Measurements from ENCODE around the gene DNPH1.

DNPH1 gene, protein sequence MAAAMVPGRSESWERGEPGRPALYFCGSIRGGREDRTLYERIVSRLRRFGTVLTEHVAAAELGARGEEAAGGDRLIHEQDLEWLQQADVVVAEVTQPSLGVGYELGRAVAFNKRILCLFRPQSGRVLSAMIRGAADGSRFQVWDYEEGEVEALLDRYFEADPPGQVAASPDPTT
- total RNA-seq: 5.4 to 15.0 (median 8.7) reads per million in 3 donors

DNA sequence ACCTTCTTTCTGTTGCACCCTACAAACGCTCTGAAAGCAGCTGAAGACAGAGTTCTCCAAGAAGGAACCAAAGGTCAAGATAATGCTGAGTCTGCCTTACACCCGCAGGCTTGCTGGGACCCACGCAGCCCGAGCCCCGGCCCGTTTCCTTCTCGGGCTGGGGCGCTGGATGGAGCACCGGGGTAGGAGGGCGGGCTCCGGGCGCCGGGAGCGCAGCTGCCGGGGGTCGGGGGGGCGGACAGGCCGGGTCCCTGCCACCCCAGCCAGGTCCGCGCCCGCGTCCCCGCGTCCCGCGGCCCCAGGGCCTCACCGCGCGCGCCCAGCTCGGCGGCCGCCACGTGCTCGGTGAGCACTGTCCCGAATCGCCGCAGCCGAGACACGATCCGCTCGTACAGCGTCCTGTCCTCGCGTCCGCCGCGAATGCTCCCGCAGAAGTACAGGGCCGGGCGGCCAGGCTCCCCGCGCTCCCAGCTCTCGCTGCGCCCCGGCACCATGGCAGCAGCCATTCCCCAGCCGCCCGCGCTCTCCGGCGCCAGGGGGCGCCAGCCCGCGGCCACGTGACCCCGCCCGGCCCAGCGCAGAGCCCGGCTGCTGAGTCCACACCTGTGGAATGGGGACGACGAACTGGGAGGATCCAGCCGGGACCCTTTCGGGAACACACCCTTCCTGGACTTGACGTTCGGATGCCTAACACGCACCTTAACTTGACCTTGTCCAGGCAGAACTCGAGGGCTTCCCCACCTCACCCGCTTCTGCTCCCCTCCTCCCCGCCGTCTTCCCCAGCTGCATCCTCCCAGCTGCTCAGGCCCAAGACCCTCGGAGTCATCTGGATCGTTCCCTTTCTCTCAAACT, at the start of gene DNPH1:
Gene DNPH1, minus strand, starts transcription at position 531 of the 852 bp plus-strand sequence. Its CDS starts 25 bp downstream, at position 506.
- Histone ChIP-seq H3K27me3 (replicated peaks; ENCODE audit: control insufficient read depth, insufficient read depth, low read length, poor library complexity, severe bottlenecking) (no peaks in the 10 kb centered on the region), H3K9me3 (ENCODE audit: control insufficient read depth, low read length) (no peaks in the 10 kb centered on the region), H3K4me1 (ENCODE audit: control insufficient read depth, insufficient read depth, low read length, poor library complexity, severe bottlenecking) (peaks cover 27% of the 10 kb centered on the region), H3K4me3 (ENCODE audit: insufficient read depth, low read depth, low read length, poor library complexity, severe bottlenecking) (peak within 1 kb of the TSS; percentile 66), H3K36me3 (ENCODE audit: control insufficient read depth, insufficient read depth, low read length) (no peaks in the 10 kb centered on the region), H3K27ac (ENCODE audit: insufficient read depth, low read length, poor library complexity, severe bottlenecking) (peak within 1 kb of the TSS; percentile 76)
- peak; percentile 50 to 65 (median 60) for DNase-seq

DNA sequence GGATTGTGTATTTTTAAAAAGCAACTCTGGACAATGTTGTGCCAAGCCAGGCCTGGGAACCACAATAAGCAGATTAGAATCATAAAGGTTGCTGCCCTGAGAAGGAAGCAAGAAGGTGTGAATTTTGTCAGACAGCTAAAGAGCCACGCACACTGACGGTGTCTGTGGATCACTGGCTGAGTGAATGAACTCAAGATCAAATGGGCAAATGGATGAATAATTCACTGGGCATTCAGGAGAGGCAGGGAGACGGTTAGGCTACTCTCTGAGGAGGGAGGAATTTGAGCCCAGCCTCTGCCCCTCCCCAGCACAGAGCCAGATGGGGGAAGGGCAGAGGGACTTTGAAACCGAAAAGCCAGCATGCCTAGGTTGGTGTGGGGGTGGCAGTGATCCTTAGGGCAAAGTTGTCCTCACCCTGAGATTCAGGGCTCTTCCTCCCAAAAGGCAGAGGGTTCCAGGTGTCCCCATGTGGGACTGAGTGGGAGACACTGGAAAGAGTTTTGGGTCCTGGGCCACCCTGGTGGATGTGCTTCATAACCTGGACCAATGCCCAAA, 49.3 kb upstream of the DNPH1 start:
- H3K27me3 ChIP-seq (replicated peaks; ENCODE audit: control insufficient read depth, insufficient read depth, low read length, poor library complexity, severe bottlenecking): peaks cover 7% of the 10 kb centered on the region
- no peak overlapping the region for H3K27ac ChIP-seq (ENCODE audit: insufficient read depth, low read length, poor library complexity, severe bottlenecking)
- DNase-seq: no peak
- no peak overlapping the region for H3K4me3 ChIP-seq (ENCODE audit: insufficient read depth, low read depth, low read length, poor library complexity, severe bottlenecking)
- no peaks in the 10 kb centered on the region for H3K36me3 ChIP-seq (ENCODE audit: control insufficient read depth, insufficient read depth, low read length)
- peaks cover 19% of the 10 kb centered on the region for H3K4me1 ChIP-seq (ENCODE audit: control insufficient read depth, insufficient read depth, low read length, poor library complexity, severe bottlenecking)
- no peaks in the 10 kb centered on the region for H3K9me3 ChIP-seq (ENCODE audit: control insufficient read depth, low read length)

DNA sequence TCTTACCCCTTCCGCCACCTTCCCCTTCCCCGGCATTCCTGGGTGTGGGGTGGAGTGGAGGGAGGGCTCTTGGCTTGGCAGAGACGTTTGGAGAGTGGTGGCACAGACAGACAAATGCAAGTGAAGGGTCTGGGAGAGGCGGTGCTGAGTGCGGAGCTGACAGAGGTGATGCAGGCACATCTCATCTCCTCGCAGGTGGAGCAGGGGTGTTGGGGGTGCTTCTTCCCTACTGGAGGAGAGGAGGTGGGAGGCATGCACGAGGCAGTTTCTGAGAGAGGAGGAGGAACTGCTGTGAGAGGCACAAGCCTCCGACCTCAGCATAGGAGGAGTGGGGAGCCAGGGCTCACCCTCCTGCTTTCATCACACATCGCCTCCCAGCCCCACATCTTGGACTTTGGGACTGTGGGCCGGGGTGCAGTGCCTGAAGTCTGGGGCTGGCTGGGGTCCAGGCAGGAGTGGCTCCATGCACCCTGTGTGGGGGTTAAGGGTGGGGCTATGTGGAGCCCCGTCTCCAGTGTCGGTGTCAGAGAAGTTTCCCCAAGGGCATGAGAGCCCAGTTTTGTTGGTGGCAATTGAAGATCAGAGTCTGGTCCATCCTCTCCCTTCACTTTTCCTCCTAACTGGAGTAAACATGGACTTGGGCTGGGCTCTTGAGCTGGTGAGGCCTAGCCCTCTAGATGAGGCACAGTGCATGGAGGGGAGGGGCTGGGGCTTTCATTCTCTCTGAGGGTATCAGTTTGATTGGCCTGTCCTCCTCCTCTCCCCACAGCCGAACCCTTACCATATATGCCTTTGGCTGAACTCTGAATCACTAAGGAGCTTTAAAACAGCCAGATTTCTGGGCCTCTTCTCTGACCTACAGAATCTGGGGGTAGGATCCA, 48.6 kb upstream of the DNPH1 start:
- peaks cover 19% of the 10 kb centered on the region for H3K4me1 ChIP-seq (ENCODE audit: control insufficient read depth, insufficient read depth, low read length, poor library complexity, severe bottlenecking)
- no peak for DNase-seq
- no peak overlapping the region for H3K27ac ChIP-seq (ENCODE audit: insufficient read depth, low read length, poor library complexity, severe bottlenecking)
- H3K4me3 ChIP-seq (ENCODE audit: insufficient read depth, low read depth, low read length, poor library complexity, severe bottlenecking): no peak overlapping the region
- H3K36me3 ChIP-seq (ENCODE audit: control insufficient read depth, insufficient read depth, low read length): no peaks in the 10 kb centered on the region
- no peaks in the 10 kb centered on the region for H3K9me3 ChIP-seq (ENCODE audit: control insufficient read depth, low read length)
- H3K27me3 ChIP-seq (replicated peaks; ENCODE audit: control insufficient read depth, insufficient read depth, low read length, poor library complexity, severe bottlenecking): peaks cover 7% of the 10 kb centered on the region

DNA sequence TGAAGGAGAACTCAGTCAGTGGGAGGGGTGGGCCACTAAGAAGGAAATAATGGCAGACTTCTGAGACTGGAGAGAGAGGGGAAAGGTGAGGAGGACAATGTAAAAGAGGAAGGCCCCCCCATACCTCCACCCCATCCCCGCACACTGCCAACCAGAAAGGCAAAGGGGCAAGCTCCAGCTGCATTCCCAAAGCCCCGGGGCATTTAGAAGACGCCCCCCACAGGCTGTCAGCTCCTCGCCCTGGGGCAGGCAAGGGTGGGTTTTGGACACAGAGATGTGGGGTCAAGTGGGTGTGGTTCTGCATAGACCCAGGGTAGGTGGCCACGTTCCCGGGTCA, 48.0 kb upstream of the DNPH1 start:
- Histone ChIP-seq H3K27me3 (replicated peaks; ENCODE audit: control insufficient read depth, insufficient read depth, low read length, poor library complexity, severe bottlenecking) (peaks cover 7% of the 10 kb centered on the region), H3K4me3 (ENCODE audit: insufficient read depth, low read depth, low read length, poor library complexity, severe bottlenecking) (no peak overlapping the region), H3K9me3 (ENCODE audit: control insufficient read depth, low read length) (no peaks in the 10 kb centered on the region), H3K36me3 (ENCODE audit: control insufficient read depth, insufficient read depth, low read length) (no peaks in the 10 kb centered on the region), H3K27ac (ENCODE audit: insufficient read depth, low read length, poor library complexity, severe bottlenecking) (no peak overlapping the region), H3K4me1 (ENCODE audit: control insufficient read depth, insufficient read depth, low read length, poor library complexity, severe bottlenecking) (peaks cover 19% of the 10 kb centered on the region)
- no peak for DNase-seq

DNA sequence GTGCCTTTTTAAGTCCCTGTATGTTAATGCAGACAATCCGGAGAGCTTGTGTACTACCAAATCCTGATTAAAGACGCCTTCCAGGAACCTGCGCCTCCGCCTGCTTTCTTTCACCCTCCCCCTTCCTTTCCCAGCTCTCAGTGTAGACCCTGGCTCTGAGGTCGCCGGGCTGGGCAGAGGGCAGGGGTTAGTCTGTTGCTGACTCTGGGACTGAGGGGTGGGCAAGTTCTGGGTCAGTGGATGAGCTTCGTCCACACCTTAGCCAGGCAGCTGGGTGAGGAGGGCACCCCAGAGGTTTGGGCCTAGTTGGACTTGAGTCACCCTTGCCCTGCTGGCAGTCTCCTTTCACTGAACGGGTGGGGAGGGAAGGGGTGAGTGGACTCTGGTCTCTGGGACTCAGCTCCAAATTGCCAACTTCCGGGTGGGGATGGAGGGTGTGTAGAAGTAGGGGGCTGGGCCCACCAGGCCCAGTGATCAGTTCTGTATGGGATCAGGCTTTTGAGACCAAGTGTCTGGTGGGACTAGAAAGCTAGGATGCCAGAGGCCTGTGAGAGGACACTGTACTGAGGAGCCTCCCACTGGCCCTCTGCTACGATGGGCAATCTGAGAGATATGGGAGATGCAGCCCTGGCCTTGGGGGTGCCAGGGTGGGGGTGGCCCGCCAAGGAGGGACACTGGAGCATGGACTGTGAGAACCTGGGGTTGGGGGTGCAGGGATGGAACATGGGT, 47.5 kb upstream of the DNPH1 start:
- no peak for DNase-seq
- Histone ChIP-seq H3K4me1 (ENCODE audit: control insufficient read depth, insufficient read depth, low read length, poor library complexity, severe bottlenecking) (peaks cover 19% of the 10 kb centered on the region), H3K9me3 (ENCODE audit: control insufficient read depth, low read length) (no peaks in the 10 kb centered on the region), H3K27ac (ENCODE audit: insufficient read depth, low read length, poor library complexity, severe bottlenecking) (no peak overlapping the region), H3K27me3 (replicated peaks; ENCODE audit: control insufficient read depth, insufficient read depth, low read length, poor library complexity, severe bottlenecking) (peaks cover 7% of the 10 kb centered on the region), H3K36me3 (ENCODE audit: control insufficient read depth, insufficient read depth, low read length) (no peaks in the 10 kb centered on the region), H3K4me3 (ENCODE audit: insufficient read depth, low read depth, low read length, poor library complexity, severe bottlenecking) (peak overlapping the region; percentile 62)

DNA sequence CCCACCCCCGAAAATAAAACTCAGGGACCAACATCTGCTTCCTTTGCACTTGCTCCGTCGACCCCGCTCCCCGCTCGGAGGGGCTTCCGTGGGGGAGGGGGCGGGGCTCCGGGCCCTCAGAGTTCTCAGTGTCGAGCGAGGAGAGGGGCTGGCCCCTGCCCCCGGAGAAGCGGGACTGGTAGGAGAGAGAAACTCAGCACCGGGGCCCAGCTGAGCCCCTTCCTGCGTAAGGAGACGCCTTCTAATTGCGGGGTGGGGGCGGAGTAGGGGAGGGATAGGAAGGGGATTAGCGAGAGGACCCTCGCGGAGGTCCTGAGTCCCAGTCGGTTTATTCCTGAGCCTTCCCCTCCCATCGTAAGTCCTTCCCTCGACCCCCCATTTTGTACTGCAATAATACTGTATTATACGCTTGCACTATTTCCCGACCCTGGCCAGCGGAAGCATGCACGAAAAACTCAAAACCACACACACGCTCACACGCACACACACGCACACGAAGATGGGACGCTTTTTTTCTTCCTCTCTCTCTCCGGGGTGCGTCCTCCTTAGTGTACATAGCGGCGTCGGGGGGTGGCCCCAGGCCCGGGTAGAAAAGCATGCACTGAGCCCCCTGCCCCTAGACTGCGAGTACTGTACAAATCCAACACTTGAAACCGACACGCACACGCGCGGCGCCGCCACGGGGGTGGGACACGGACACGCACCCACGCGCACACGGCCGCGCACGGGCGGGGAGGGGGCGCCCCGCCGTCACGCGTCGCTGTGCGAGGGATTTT, 46.7 kb upstream of the DNPH1 start:
- Histone ChIP-seq H3K27ac (ENCODE audit: insufficient read depth, low read length, poor library complexity, severe bottlenecking) (no peak overlapping the region), H3K36me3 (ENCODE audit: control insufficient read depth, insufficient read depth, low read length) (no peaks in the 10 kb centered on the region), H3K4me3 (ENCODE audit: insufficient read depth, low read depth, low read length, poor library complexity, severe bottlenecking) (peak overlapping the region; percentile 62), H3K9me3 (ENCODE audit: control insufficient read depth, low read length) (no peaks in the 10 kb centered on the region), H3K4me1 (ENCODE audit: control insufficient read depth, insufficient read depth, low read length, poor library complexity, severe bottlenecking) (peaks cover 19% of the 10 kb centered on the region), H3K27me3 (replicated peaks; ENCODE audit: control insufficient read depth, insufficient read depth, low read length, poor library complexity, severe bottlenecking) (peaks cover 7% of the 10 kb centered on the region)
- no peak for DNase-seq

DNA sequence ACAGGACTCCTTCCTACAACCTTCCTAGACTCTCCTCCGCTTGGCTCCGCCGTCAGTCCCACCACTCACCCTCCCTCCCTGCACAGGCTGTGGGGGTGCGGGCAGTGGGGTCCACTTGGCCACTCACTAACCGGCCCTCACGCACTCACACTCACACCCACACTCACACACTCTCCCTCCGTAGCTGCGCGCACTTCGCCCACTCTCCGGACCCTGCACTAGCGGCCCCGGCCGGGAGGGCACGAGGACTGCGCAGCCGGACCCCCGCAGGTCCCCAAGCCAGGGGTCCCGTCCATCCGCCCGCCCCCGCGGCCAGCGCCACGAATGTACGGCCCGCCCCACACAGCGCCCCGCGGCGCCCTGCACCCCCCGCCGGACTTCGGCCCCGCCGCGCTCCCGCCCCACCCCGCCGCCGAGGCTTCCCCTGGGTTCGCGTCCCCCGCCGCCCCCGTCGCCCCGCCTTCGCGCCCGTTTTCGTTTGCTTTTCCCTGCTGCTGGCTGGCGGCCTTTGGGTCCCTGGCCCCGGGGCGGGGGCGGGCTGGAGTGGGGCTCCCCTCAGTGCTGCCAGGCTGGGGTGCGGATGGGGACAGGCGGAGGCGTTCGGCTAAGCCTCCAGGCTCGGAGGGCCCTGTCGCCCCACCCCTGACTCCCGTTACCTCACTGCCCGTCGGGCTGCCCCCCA, 45.8 kb upstream of the DNPH1 start:
- H3K4me3 ChIP-seq (ENCODE audit: insufficient read depth, low read depth, low read length, poor library complexity, severe bottlenecking): peak overlapping the region; percentile 62
- H3K4me1 ChIP-seq (ENCODE audit: control insufficient read depth, insufficient read depth, low read length, poor library complexity, severe bottlenecking): peaks cover 19% of the 10 kb centered on the region
- DNase-seq: peak in 1 of 3 donors; percentile 2
- H3K9me3 ChIP-seq (ENCODE audit: control insufficient read depth, low read length): no peaks in the 10 kb centered on the region
- peaks cover 7% of the 10 kb centered on the region for H3K27me3 ChIP-seq (replicated peaks; ENCODE audit: control insufficient read depth, insufficient read depth, low read length, poor library complexity, severe bottlenecking)
- H3K36me3 ChIP-seq (ENCODE audit: control insufficient read depth, insufficient read depth, low read length): no peaks in the 10 kb centered on the region
- H3K27ac ChIP-seq (ENCODE audit: insufficient read depth, low read length, poor library complexity, severe bottlenecking): no peak overlapping the region

DNA sequence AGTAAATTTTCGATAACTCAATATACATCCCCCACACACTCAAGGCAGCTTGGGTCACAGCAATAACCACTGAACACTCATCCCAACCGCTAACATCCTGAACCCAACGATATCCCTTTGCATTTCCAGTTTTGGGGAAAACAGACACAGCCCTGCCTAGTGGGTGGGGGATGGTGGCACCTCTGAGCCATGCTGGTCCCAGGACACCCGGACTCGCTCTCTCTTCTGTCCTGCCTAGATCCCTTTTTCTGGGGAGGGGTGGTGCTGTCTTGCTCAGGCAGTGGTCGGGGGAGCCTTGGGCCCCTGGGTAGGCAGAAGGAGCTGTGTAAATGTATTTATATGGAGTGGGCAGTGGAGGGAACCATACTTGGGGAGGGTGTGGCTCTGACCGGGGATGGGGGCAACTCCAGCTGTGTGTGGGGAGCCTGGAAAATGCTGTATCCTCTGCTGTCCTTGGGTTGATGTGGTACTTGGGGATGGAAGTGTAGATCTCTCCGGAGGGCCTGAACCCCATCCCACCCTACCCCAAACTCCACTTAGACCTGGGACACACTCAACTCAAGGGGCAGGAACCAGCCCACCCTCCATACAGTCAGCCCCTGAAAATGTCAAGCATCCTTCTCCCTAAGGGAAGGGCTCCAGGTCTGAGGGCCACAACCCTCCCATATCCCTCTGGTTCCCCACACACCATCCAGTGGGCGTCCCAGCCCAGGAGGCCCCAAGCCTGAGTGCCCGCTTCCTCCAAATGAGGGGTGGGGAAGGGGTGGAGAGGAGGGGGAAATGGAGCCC, 45.0 kb upstream of the DNPH1 start:
- DNase-seq: no peak
- Histone ChIP-seq H3K27me3 (replicated peaks; ENCODE audit: control insufficient read depth, insufficient read depth, low read length, poor library complexity, severe bottlenecking) (peaks cover 7% of the 10 kb centered on the region), H3K4me3 (ENCODE audit: insufficient read depth, low read depth, low read length, poor library complexity, severe bottlenecking) (no peak overlapping the region), H3K4me1 (ENCODE audit: control insufficient read depth, insufficient read depth, low read length, poor library complexity, severe bottlenecking) (peaks cover 24% of the 10 kb centered on the region), H3K27ac (ENCODE audit: insufficient read depth, low read length, poor library complexity, severe bottlenecking) (no peak overlapping the region), H3K9me3 (ENCODE audit: control insufficient read depth, low read length) (no peaks in the 10 kb centered on the region), H3K36me3 (ENCODE audit: control insufficient read depth, insufficient read depth, low read length) (no peaks in the 10 kb centered on the region)
